COR-L47 (cell line): ENCODE measurements around the gene HLA-DPA1.
A peak's percentile ranks its signal among the peaks of the same experiment; 100 is the strongest.

Experiments
- DNase-seq: peaks from one replicate; lab custom pipeline; 2025; lab: John Stamatoyannopoulos, UW

Gene HLA-DPA1

DNA sequence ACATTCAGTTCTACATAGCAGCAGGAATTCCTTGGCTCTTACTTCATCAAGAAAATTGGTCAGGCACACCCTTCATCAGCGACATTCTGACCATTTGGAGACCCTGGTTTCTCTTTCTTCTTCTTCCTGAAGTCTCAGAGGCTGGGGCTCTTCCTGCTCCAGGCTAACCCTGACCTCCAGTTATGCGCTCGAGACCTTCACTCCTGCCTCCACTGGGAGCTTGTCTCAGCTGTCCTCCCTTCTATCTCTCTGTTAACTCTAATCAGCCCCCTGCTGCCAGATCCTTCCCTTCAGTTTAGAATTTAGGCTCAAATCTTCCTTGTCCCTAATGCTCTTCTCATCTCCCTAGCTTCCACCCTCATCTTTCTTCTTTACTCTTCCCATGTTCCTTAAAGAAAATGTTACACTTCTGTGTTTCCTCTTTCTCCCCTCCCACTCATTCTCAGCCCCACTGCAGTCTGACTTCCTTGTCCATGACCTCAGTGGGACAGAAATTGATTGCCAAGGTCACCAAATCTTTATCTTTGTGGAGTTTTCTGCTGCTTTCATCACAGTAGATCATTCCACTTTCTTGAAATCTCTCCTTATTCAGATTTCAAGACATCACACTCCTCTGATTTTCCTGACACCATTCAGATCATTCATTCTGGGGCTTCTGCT is 55.6 kb downstream of the HLA-DPA1 start:
- no peak for DNase-seq

DNA sequence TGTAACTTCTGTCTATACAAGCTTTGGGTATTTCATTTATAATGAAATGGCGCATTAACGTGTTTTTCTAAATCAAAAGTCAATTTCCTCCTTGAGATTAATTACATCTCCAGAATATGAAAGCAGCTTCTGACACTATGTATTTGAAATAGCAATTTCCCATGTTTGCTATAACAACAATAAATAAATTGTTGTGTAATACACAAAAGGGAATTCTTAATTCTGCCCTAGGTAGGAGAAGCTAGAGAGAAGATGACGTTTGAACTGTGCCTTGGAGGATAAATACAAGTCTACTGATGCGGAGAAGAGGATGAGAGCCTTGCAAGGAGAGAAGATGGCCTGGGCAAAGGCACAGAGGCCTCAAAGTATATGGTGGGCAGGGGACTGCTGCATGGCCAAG is 56.4 kb downstream of the HLA-DPA1 start:
- no peak for DNase-seq

DNA sequence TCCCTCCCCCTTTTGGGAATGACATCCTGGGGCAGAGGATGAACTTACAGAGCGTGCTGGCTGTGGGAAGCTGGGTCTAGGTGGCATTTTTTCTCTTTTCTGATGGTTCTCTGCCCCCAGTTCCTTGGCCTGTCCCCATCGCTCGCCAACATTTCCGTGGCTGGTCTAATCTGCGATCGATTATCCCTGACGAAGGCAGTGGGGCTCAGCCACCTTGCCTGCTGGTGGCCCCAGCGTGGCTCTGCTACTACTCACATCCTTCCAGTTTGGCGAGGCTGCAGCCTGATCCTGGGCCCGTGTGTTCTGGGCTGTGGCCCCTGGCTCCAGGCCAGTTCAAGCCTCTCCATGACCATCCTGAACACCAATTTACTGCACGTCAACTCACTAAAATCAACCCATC is 57.7 kb downstream of the HLA-DPA1 start:
- DNase-seq, result no peak

DNA sequence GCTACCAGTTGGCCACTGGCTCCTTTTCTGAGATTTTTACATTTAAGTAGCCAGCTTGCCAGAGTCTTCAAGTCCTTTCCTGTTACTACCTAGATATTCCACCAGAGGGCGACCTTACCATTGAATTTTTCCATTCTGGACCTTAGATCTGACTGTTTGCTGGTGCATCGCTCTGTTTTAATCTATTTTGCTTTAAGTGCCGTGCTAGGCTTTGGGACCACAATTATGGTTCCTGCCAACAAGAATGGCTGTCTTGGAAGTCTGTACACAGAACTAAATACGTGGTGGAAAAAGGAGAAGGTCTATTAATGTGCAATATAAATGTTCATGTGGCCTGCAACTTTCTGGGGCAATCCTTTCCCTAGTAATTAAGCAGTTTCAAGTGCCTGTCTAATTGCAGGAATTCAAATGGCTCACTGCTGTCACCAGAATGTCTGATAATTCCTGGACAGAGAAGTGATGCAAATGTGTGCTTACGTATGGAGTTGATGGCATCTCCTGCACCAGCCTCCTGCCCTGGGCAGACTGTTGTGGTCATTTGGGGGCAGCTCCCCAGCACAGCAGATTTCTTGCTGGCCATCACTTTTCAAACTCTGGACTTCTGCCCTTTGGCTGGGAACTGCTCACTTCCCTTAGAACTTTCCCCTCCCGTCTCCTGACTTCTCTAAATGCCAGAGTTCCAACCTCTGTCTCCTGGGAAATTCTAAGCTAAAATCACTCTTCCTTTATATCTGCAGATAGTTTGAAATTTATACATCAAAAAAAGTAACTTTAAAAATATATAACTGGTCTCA is 58.4 kb downstream of the HLA-DPA1 start:
- DNase-seq, result peak; percentile 28
